Activated CD4-positive, alpha-beta memory T cell treated with anti-CD3 and anti-CD28 coated beads for 36 hours (primary cell): ENCODE measurements around the gene ANXA5. TPM values are rescaled to one million over a fixed set of nuclear protein-coding genes. Genes with fewer than 3 reads are reported as not detected.
"Not testable (repeated sequence)": the region's sequence is repeated elsewhere in the genome, so short reads cannot be mapped to it uniquely, and the experiment has no call there.

Source experiments
- CTCF ChIA-PET: fragments of 350-600 bp; sonication (Branson Sonifier 250); formaldehyde crosslinking; loops from one replicate; lab custom pipeline; 2021; ENCODE audit warnings: antibody characterized with exemption, inconsistent platforms; lab: Charles Lee
- POLR2A ChIA-PET: fragments of 350-600 bp; sonication (Branson Sonifier 250); formaldehyde crosslinking; loops from one replicate; lab custom pipeline; 2021; ENCODE audit warnings: antibody characterized with exemption; lab: Charles Lee
- DNase-seq: peaks from one replicate; pipeline ENCODE4 v3.0.0-alpha.2; 2020
- H3K27ac Mint-ChIP-seq: one replicate; pipeline ENCODE4 v1.8.0; 2021; ENCODE audit warnings: mixed read lengths
- H3K27me3 Mint-ChIP-seq: one replicate; pipeline ENCODE4 v1.8.0; 2021; ENCODE audit warnings: mixed read lengths
- H3K36me3 Mint-ChIP-seq: one replicate; pipeline ENCODE4 v1.8.0; 2021; ENCODE audit warnings: mixed read lengths
- H3K4me1 Mint-ChIP-seq: one replicate; pipeline ENCODE4 v1.8.0; 2021; ENCODE audit warnings: low read depth, mixed read lengths
- H3K4me3 Mint-ChIP-seq: one replicate; pipeline ENCODE4 v1.8.0; 2021; ENCODE audit warnings: mild to moderate bottlenecking, mixed read lengths
- H3K9me3 Mint-ChIP-seq: one replicate; pipeline ENCODE4 v1.8.0; 2021; ENCODE audit warnings: mixed read lengths
- intact Hi-C: fragments of 100-400 bp; cut with micrococcal nuclease; formaldehyde crosslinking; loops from one replicate; pipeline ENCODE4 v1.15.1; 2023
- total RNA-seq, 2 experiments: library from RNA; stranded (reverse); gene quantifications; one replicate each; pipeline ENCODE4 v1.2.3, GENCODE V29; 2021

The ANXA5 gene
- total RNA-seq, 2 experiments from 2014 or later = 132 to 140 TPM

GRCh38 chr4:121676345-121677075 lies 20.3 kb downstream of the ANXA5 start:
- H3K27me3 Mint-ChIP-seq = no peaks in the 10 kb centered on the region
- POLR2A ChIA-PET = no interaction called here
- H3K4me3 Mint-ChIP-seq = no peak overlapping the region
- no peak for DNase-seq
- CTCF ChIA-PET = interaction anchor here (1.1 kb wide), 1 partner anchor 21 kb away, joined by 3 read pairs; the partner anchor contains the start of gene ANXA5
- H3K27ac Mint-ChIP-seq = no peak overlapping the region
- intact Hi-C loops = no loop called here
- H3K4me1 Mint-ChIP-seq = no peaks in the 10 kb centered on the region
- H3K9me3 Mint-ChIP-seq = no peaks in the 10 kb centered on the region
- H3K36me3 Mint-ChIP-seq = peaks cover 47% of the 10 kb centered on the region

GRCh38 chr4:121675715-121676114 lies 21.1 kb downstream of the ANXA5 start:
- Mint-ChIP-seq H3K9me3 (no peaks in the 10 kb centered on the region), H3K27ac (no peak overlapping the region), H3K36me3 (peaks cover 47% of the 10 kb centered on the region), H3K27me3 (no peaks in the 10 kb centered on the region), H3K4me1 (no peaks in the 10 kb centered on the region), H3K4me3 (no peak overlapping the region)
- no peak for DNase-seq
- ChIA-PET POLR2A (no interaction called here), CTCF (no interaction called here)
- intact Hi-C loops = no loop called here

- H3K4me3 Mint-ChIP-seq = no peak overlapping the region
- no peaks in the 10 kb centered on the region for H3K9me3 Mint-ChIP-seq
- H3K27ac Mint-ChIP-seq = no peak overlapping the region
- POLR2A ChIA-PET = no interaction called here
- H3K27me3 Mint-ChIP-seq = no peaks in the 10 kb centered on the region
- intact Hi-C loops = no loop called here
- DNase-seq = no peak
- CTCF ChIA-PET = no interaction called here
- H3K36me3 Mint-ChIP-seq = peaks cover 42% of the 10 kb centered on the region
- H3K4me1 Mint-ChIP-seq = no peaks in the 10 kb centered on the region
Measured at GRCh38 chr4:121674696-121675095, 22.1 kb downstream of the ANXA5 start.

GRCh38 chr4:121674191-121674590 lies 22.6 kb downstream of the ANXA5 start:
- no peak overlapping the region for H3K4me3 Mint-ChIP-seq
- H3K9me3 Mint-ChIP-seq = no peaks in the 10 kb centered on the region
- POLR2A ChIA-PET = no interaction called here
- intact Hi-C loops = no loop called here
- no peaks in the 10 kb centered on the region for H3K27me3 Mint-ChIP-seq
- DNase-seq = no peak
- H3K36me3 Mint-ChIP-seq = peaks cover 39% of the 10 kb centered on the region
- no peaks in the 10 kb centered on the region for H3K4me1 Mint-ChIP-seq
- CTCF ChIA-PET = no interaction called here
- no peak overlapping the region for H3K27ac Mint-ChIP-seq

GRCh38 chr4:121669163-121669550 lies 27.6 kb downstream of the ANXA5 start:
- ChIA-PET POLR2A (no interaction called here), CTCF (interaction anchor here (1.0 kb wide), 1 partner anchor 9 kb away, joined by 4 read pairs; no protein-coding TSS in a partner anchor)

GRCh38 chr4:121668368-121669162 lies 28.2 kb downstream of the ANXA5 start:
- H3K27me3 Mint-ChIP-seq = no peaks in the 10 kb centered on the region
- H3K36me3 Mint-ChIP-seq = peaks cover 40% of the 10 kb centered on the region
- intact Hi-C loops = loop anchor here (5.0 kb wide), 1 partner anchor 59 kb away; no protein-coding TSS in a partner anchor
- POLR2A ChIA-PET = no interaction called here
- H3K27ac Mint-ChIP-seq = no peak overlapping the region
- H3K4me1 Mint-ChIP-seq = no peaks in the 10 kb centered on the region
- CTCF ChIA-PET = interaction anchor here (1.0 to 1.3 kb wide), 2 partner anchors 9 to 28 kb away, joined by 3 to 4 read pairs; no protein-coding TSS in a partner anchor
- DNase-seq = no peak
- H3K9me3 Mint-ChIP-seq = no peaks in the 10 kb centered on the region
- no peak overlapping the region for H3K4me3 Mint-ChIP-seq

More at GRCh38 chr4:121669163-121669550, 27.6 kb downstream of the ANXA5 start:
- intact Hi-C loops = loop anchor here (5.0 kb wide), 1 partner anchor 58 kb away; no protein-coding TSS in a partner anchor
- Mint-ChIP-seq H3K27me3 (no peaks in the 10 kb centered on the region), H3K36me3 (peaks cover 41% of the 10 kb centered on the region), H3K4me3 (no peak overlapping the region), H3K9me3 (no peaks in the 10 kb centered on the region), H3K4me1 (no peaks in the 10 kb centered on the region), H3K27ac (no peak overlapping the region)
- no peak for DNase-seq

GRCh38 chr4:121666091-121666679 lies 30.6 kb downstream of the ANXA5 start:
- intact Hi-C loops = loop anchor here (5.0 kb wide), 1 partner anchor 61 kb away; no protein-coding TSS in a partner anchor
- Mint-ChIP-seq H3K27me3 (no peaks in the 10 kb centered on the region), H3K36me3 (peaks cover 29% of the 10 kb centered on the region), H3K4me1 (no peaks in the 10 kb centered on the region), H3K27ac (no peak overlapping the region), H3K4me3 (no peak overlapping the region), H3K9me3 (no peaks in the 10 kb centered on the region)
- CTCF ChIA-PET = no interaction called here
- no peak for DNase-seq
- POLR2A ChIA-PET = no interaction called here

GRCh38 chr4:121665371-121665770 lies 31.4 kb downstream of the ANXA5 start:
- Mint-ChIP-seq H3K27ac (no peak overlapping the region), H3K4me1 (no peaks in the 10 kb centered on the region), H3K9me3 (peaks cover 3% of the 10 kb centered on the region), H3K4me3 (no peak overlapping the region), H3K27me3 (no peaks in the 10 kb centered on the region), H3K36me3 (peaks cover 25% of the 10 kb centered on the region)
- DNase-seq = no peak
- intact Hi-C loops = loop anchor here (5.0 kb wide), 1 partner anchor 62 kb away; no protein-coding TSS in a partner anchor
- ChIA-PET CTCF (no interaction called here), POLR2A (no interaction called here)

- peaks cover 3% of the 10 kb centered on the region for H3K9me3 Mint-ChIP-seq
- no peak for DNase-seq
- no peaks in the 10 kb centered on the region for H3K4me1 Mint-ChIP-seq
- ChIA-PET CTCF (interaction anchor here (0.7 kb wide), 1 partner anchor 1586 kb away, joined by 3 read pairs; no protein-coding TSS in a partner anchor), POLR2A (no interaction called here)
- intact Hi-C loops = no loop called here
- H3K36me3 Mint-ChIP-seq = peaks cover 10% of the 10 kb centered on the region
- no peak overlapping the region for H3K27ac Mint-ChIP-seq
- no peak overlapping the region for H3K4me3 Mint-ChIP-seq
- no peaks in the 10 kb centered on the region for H3K27me3 Mint-ChIP-seq
Measured at GRCh38 chr4:121662225-121662624, 34.6 kb downstream of the ANXA5 start.

GRCh38 chr4:121660175-121660933 lies 36.4 kb downstream of the ANXA5 start:
- H3K36me3 Mint-ChIP-seq, H3K9me3 Mint-ChIP-seq, intact Hi-C loops, POLR2A ChIA-PET, H3K4me1 Mint-ChIP-seq, H3K27ac Mint-ChIP-seq, H3K27me3 Mint-ChIP-seq, CTCF ChIA-PET, DNase-seq, H3K4me3 Mint-ChIP-seq: not testable (repeated sequence)

GRCh38 chr4:121658125-121658524 lies 38.7 kb downstream of the ANXA5 start:
- Mint-ChIP-seq H3K4me1 (no peaks in the 10 kb centered on the region), H3K36me3 (no peaks in the 10 kb centered on the region), H3K27me3 (no peaks in the 10 kb centered on the region), H3K27ac (no peak overlapping the region), H3K9me3 (peaks cover 3% of the 10 kb centered on the region), H3K4me3 (no peak overlapping the region)
- ChIA-PET POLR2A (no interaction called here), CTCF (no interaction called here)
- DNase-seq = no peak
- intact Hi-C loops = no loop called here
